NOMO-1 treated with dmso at 0.1 percent for 144 hours (cell line): ENCODE data around the gene TECR.

Experiments
- DNase-seq: peaks from one replicate; lab custom pipeline; 2025; ENCODE audit not compliant: unreplicated experiment; lab: John Stamatoyannopoulos, UW

TECR gene

GRCh38 chr19:14507704-14508542 lies 21.5 kb upstream of the TECR start:
- peak; percentile 37 for DNase-seq

- peak; percentile 57 for DNase-seq
Observed at GRCh38 chr19:14510311-14511228, 18.8 kb upstream of the TECR start.

DNA sequence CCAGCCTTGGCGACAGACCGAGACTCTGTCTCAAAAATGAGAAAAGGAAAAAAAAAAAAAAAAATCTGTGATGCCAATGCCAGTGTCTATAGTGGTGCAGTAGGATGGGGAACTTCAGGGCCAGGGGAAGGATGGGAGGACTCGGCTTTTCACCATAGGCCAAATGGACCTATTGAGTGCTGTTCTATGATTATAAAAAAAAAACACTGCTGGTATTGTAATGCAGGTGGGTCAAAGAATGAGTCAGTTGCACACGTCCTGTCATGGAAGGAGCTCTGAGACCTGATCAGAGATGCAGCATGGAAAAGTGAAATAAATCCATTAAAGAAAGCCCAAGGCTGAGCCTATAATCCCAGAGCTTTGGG lies 18.2 kb upstream of the TECR start:
- DNase-seq: no peak

GRCh38 chr19:14512406-14512961 lies 16.9 kb upstream of the TECR start:
- no peak for DNase-seq

- DNase-seq: no peak
Observed at GRCh38 chr19:14514215-14514863, 15.1 kb upstream of the TECR start.

GRCh38 chr19:14515501-14516047 lies 13.8 kb upstream of the TECR start:
- DNase-seq: no peak

DNA sequence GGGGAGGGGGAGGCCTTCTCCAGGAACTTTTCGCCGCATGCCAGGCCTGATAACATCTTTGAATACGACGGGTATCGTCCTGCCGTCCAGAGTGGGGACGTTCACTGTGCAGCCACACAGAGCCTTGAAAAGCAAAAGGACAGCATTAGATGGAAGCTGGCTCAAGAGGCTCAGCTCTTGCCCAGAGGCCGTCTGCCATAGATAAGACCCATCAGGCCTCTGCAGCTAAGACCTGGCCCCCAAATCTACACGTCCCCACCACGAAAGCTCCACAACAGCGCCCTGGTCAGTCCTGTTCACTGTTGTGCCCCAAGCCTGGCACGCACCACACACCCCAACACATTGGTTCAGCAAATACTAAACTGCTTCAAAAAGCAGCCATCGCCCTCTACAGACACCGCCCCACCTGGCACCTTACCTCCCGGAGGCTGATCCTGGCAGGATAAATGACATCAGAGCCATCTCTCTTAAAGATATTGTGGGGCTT lies 13.3 kb upstream of the TECR start:
- no peak for DNase-seq

DNA sequence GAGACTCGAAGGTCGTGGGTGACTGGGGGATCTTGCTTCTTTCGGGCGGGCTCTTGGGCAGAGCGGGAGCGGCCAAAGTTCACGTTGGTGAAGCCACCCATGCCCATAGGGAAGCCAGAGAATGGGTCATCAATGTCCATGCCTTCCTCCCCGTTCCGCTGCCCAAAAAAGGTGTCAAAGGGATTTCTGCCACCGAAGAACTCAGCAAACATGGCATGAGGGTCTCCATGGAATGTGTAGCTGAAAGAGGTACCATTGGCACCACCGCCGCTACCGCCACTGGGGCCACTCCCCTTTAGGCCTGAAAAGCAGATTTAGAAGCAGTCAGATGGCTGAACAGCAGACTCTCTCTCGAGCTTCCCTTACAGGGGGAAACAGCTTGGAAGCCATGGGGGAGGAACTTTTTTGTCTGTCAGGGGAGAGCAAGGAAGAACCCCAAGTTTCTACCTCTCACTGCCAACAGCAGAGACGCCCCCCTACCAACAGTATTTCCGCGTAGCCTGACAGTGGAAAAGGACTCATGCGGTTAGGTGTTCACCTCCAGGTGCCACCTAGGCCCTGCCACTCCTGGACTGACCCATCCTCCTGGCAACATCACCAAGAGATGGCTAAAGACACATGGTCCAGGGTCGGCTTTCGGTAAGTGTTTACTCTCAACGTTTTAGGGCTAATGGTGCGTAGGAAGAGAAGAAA lies 12.5 kb upstream of the TECR start:
- DNase-seq: no peak

DNA sequence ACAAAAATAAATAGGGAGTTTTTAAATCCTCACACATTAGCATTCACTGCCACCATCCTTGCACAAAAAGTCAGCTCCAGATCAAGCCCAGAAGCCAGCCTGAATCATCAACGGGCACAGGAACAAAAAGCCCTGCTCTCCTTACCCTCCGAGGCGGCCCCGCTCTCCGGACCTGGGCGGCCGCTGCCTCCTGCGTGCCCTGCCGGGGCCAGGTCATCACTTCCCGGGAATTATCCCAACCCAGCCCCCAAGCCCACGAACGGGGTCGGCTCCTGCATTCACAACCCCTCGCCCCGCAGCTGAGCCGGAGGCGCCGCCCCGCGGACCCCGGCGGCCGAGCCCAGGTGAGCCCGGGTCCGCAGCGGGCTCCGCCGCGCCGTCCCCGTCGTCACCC lies 12.0 kb upstream of the TECR start:
- no peak for DNase-seq

DNA sequence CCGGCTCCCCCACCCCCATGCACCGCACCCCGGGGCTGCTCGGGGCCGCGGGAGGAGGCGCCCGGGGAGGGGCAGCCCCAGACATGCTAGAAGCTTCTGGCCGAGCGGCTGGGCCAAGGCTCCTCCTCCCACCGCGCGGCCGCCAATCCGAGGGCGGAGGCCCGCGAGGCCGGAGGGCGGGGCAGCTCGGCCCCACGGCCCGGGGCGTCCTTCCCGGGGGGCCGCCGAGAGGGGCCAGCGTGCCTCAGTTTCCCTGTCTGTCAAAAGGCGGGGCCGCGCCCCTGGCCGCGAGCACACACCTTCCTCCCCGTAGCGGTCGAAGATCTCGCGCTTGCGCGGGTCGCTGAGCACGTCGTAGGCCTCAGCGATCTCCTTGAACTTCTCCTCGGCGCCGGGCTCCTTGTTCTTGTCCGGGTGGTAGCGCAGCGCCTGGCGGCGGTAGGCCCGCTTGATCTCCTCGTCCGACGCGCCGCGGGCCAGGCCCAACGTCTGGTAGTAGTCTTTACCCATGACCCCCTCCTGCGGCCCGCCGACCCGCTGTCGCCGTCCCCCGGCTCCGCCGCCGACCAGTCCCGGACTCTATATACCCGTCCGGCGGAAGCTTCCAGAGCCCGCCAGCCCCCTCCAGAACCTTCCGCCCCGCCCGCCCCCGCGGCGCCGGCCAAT lies 11.4 kb upstream of the TECR start, which contains the start of gene DNAJB1:
TSS of gene DNAJB1 (minus strand) at position 558 of the 666 bp plus-strand sequence. CDS start at position 510, 48 bp downstream.
- DNase-seq: peak; percentile 64

DNA sequence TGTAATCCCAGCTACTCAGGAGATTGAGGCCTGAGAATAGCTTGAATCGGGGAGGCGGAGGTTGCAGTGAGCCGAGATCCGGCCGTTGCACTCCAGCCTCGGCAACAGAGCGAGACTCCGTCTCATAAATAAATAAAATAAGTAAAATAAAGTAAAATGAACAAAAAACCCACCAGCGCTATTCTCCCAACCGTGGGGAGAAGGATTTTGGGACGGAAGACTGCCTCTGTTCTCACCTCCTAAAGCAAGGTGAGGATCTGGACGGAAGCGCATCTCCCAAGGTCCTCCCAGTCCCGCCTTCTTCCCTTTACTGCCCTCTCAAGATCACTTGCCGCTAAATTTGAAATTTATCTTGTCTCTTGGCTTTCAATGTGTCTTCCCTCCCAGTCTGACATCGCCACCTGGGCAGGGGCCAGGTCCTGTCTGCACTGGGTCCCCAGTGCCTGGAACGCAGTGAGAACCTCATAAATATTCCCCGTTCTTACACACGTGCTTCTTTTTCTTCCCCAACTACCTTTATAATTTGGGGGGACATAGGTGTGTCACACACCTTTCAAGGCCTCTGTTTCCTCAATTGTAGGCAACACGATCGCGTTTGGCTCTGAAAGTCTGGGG lies 10.0 kb upstream of the TECR start:
- DNase-seq: no peak

DNA sequence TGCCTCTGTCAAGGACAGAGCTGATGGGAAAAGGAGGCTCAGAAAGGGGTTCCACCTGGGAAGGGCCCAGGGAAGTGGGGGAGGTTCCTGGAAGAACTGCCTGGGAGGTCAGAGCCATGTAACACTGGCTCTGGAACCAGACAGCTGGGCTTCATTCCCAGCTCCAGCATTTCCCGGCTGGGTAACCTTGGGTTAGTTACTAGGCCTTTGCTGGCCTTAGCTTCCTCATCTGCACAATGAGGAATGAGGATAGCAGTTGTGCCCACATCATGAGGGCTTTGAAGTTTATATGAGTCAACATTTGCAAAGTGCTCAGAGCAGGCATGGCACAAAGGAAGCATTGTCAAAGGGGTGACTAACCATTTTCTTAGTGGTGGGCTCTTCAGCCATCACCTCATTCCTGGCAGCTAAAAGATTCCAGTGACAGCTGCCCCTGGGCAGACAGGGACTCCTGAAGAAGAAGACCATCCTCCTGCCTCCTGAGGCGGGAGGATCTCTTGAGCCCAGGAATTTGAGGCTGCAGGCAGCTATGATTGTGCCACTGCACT lies 9.5 kb upstream of the TECR start:
- DNase-seq: no peak

DNA sequence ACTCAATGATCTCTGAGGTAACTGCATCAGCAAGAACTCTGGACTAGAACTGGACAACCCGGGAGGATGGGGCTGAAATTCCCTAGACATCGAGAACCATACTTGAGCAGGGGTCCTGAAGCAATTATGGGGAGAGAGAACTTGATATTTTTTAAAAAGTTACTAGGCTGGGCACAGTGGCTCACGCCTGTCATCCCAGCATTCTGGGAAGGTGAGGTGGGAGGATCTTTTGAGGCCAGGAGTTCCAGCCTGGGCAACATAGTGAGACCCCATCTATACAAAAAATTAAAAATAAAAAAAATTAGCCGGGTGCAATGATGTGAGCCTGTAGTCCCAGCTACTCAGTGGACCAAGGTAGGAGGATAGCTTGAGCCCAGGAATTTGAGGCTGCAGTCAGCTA lies 8.9 kb upstream of the TECR start:
- DNase-seq: no peak

DNA sequence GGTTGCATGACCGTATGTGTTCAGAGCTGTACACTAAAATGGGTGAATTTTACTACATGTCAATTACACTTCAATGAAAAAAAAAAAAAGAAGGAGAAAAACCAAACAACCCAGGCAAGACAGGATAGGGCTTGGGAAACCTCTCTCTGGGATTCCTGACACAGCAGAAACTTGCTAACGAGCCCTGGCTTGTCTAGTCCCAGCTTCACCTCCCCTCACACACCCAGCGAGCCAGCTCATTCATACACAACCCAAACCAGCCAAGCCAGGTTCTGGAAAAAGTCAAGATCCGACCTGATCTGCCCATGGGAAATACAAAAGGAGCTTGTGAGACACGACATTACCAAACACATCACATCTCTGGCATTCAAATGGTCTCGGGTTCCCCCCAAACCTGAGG lies 3.7 kb upstream of the TECR start:
- no peak for DNase-seq

GRCh38 chr19:14526423-14526822 lies 3.0 kb upstream of the TECR start:
- DNase-seq: no peak

- no peak for DNase-seq
Observed at GRCh38 chr19:14528419-14529253, 758 bp upstream of the TECR start.

DNA sequence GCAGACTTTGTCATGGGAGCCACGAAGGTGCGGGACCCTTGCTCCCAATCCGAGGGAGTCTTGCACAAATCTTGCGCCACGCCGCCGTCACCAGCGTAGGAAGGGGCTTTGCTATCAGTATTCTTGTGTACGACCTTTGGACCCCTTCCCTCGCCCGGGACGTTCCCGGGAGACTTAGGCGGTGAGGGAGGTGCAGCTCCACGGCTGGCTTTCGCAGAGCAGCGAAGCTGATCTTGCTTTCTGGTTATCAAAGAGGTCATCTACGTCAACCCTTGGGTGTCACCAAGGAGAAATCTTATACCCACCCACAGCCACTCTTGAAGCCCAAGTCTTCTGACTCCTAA lies 583 bp downstream of the TECR start:
- no peak for DNase-seq

- peak; percentile 21 for DNase-seq
Observed at GRCh38 chr19:14530506-14530905, 1.1 kb downstream of the TECR start.
